Right lobe of liver (tissue), 4 donors: ENCODE results near the gene DNAJA4.
"Not testable (repeated sequence)": the region's sequence is repeated elsewhere in the genome, so short reads cannot be mapped to it uniquely, and the experiment has no call there.

Experiments
- POLR2A ChIP-seq: fragments of 450-650 bp; IDR thresholded peaks from one replicate; pipeline ENCODE4 v1.6.1; 2017; ENCODE audit warnings: antibody characterized with exemption, mild to moderate bottlenecking
- TF ChIP-seq, protein P1 (sequence below), 4 donors: fragments of 200-600 bp in 3 of 4; fragments of 450-650 bp in 1 of 4; IDR thresholded peaks; one replicate each; pipeline versions ENCODE4 v1.5.1 to v1.8.0; 2016 to 2022; ENCODE audit warnings: antibody characterized with exemption in 4 of 4, mild to moderate bottlenecking in 2 of 4
- donor health status: DM: no; HTN: no; CAD: no.
- donor health status: DM: no; HTN: no; CAD: no.
- donor health status: DM: no; HTN: yes; CAD: no.

GRCh38 chr15:78245976-78246620 is 18.3 kb upstream of the DNAJA4 start:
- TF ChIP-seq, protein P1, sequence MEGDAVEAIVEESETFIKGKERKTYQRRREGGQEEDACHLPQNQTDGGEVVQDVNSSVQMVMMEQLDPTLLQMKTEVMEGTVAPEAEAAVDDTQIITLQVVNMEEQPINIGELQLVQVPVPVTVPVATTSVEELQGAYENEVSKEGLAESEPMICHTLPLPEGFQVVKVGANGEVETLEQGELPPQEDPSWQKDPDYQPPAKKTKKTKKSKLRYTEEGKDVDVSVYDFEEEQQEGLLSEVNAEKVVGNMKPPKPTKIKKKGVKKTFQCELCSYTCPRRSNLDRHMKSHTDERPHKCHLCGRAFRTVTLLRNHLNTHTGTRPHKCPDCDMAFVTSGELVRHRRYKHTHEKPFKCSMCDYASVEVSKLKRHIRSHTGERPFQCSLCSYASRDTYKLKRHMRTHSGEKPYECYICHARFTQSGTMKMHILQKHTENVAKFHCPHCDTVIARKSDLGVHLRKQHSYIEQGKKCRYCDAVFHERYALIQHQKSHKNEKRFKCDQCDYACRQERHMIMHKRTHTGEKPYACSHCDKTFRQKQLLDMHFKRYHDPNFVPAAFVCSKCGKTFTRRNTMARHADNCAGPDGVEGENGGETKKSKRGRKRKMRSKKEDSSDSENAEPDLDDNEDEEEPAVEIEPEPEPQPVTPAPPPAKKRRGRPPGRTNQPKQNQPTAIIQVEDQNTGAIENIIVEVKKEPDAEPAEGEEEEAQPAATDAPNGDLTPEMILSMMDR (IDR thresholded peaks at IDR 0.05) = not testable (repeated sequence)
- not testable (repeated sequence) for TF ChIP-seq POLR2A
